SK-N-SH treated with all-trans-retinoic acid at 6 μM for 48 hours (cell line): Measurements from ENCODE around the gene NTM.
A peak's percentile ranks its signal among the peaks of the same experiment; 100 is the strongest.

Experiments
- ATAC-seq: fragments of 200-7000 bp; cut with Tn5 transposase; 3 replicates; pipeline ENCODE4 v1.9.1; 2020; ENCODE audit warnings: mild to moderate bottlenecking, moderate library complexity
- ARNTL ChIP-seq: fragments of 450-650 bp; formaldehyde crosslinking; IDR thresholded peaks from 2 replicates; pipeline ENCODE4 v1.5.0; 2020; ENCODE audit warnings: low read depth, mild to moderate bottlenecking, moderate library complexity, borderline replicate concordance
- BACH2 ChIP-seq: fragments of 250-450 bp; sonication (Bioruptor Pico); IDR thresholded peaks from 2 replicates; pipeline ENCODE4 v1.9.0; 2021; ENCODE audit warnings: mild to moderate bottlenecking, borderline replicate concordance
- CREB5 ChIP-seq: fragments of 250-450 bp; sonication (Bioruptor Pico); IDR thresholded peaks from 2 replicates; pipeline ENCODE4 v1.5.1; 2020; ENCODE audit warnings: low read depth, mild to moderate bottlenecking, moderate library complexity
- CSDC2 ChIP-seq: fragments of 250-450 bp; sonication (Bioruptor Pico); IDR thresholded peaks from 2 replicates; pipeline ENCODE4 v1.5.0; 2020; ENCODE audit warnings: mild to moderate bottlenecking, moderate library complexity
- CSRNP3 ChIP-seq: fragments of 250-450 bp; sonication (Bioruptor Pico); IDR thresholded peaks from 2 replicates; pipeline ENCODE4 v1.5.1; 2021; ENCODE audit warnings: mild to moderate bottlenecking, moderate library complexity
- ESRRG ChIP-seq: fragments of 250-450 bp; sonication (Bioruptor Pico); IDR thresholded peaks from 2 replicates; pipeline ENCODE4 v1.6.1; 2021; ENCODE audit warnings: mild to moderate bottlenecking
- GLIS3 ChIP-seq: fragments of 250-450 bp; sonication (Bioruptor Pico); IDR thresholded peaks from 2 replicates; pipeline ENCODE4 v1.5.0; 2020; ENCODE audit warnings: mild to moderate bottlenecking, moderate library complexity
- ISL1 ChIP-seq: fragments of 250-450 bp; sonication (Bioruptor Pico); IDR thresholded peaks from 2 replicates; pipeline ENCODE4 v2.1.2; 2022; ENCODE audit warnings: mild to moderate bottlenecking, moderate library complexity
- OSR1 ChIP-seq: fragments of 250-450 bp; sonication (Bioruptor Pico); IDR thresholded peaks from 2 replicates; pipeline ENCODE4 v1.8.0; 2022; ENCODE audit warnings: moderate library complexity, mild to moderate bottlenecking, inconsistent platforms
- PATZ1 ChIP-seq: fragments of 250-450 bp; sonication (Bioruptor Pico); IDR thresholded peaks from 2 replicates; pipeline ENCODE4 v1.8.0; 2020; ENCODE audit warnings: mild to moderate bottlenecking, moderate library complexity, borderline replicate concordance
- PPARA ChIP-seq: fragments of 250-450 bp; sonication (Bioruptor Pico); IDR thresholded peaks from 2 replicates; pipeline ENCODE4 v1.5.0; 2020; ENCODE audit warnings: mild to moderate bottlenecking, borderline replicate concordance
- RARB ChIP-seq: fragments of 250-450 bp; sonication (Bioruptor Pico); IDR thresholded peaks from 2 replicates; pipeline ENCODE4 v1.8.0; 2021; ENCODE audit warnings: mild to moderate bottlenecking, moderate library complexity
- SNAI2 ChIP-seq: fragments of 250-450 bp; sonication (Bioruptor Pico); IDR thresholded peaks from 2 replicates; pipeline ENCODE4 v1.5.0; 2020; ENCODE audit warnings: mild to moderate bottlenecking, moderate library complexity
- TCF4 ChIP-seq: fragments of 250-450 bp; sonication (Bioruptor Pico); IDR thresholded peaks from 2 replicates; pipeline ENCODE4 v1.8.0; 2021; ENCODE audit warnings: mild to moderate bottlenecking, moderate library complexity, borderline replicate concordance
- TOX ChIP-seq: fragments of 250-450 bp; sonication (Bioruptor Pico); IDR thresholded peaks from 2 replicates; pipeline ENCODE4 v1.8.0; 2021; ENCODE audit warnings: mild to moderate bottlenecking, moderate library complexity, borderline replicate concordance
- TSHZ2 ChIP-seq: fragments of 250-450 bp; sonication (Bioruptor Pico); IDR thresholded peaks from 2 replicates; pipeline ENCODE4 v1.5.0; 2020; ENCODE audit warnings: mild to moderate bottlenecking, moderate library complexity
- ZC3H10 ChIP-seq: fragments of 250-450 bp; sonication (Bioruptor Pico); IDR thresholded peaks from 2 replicates; pipeline ENCODE4 v1.5.1; 2021; ENCODE audit warnings: mild to moderate bottlenecking, moderate library complexity
- ZFP3 ChIP-seq: fragments of 250-450 bp; sonication (Bioruptor Pico); IDR thresholded peaks from 2 replicates; pipeline ENCODE4 v1.5.0; 2020; ENCODE audit warnings: mild to moderate bottlenecking, moderate library complexity
- ZFP30 ChIP-seq: fragments of 450-650 bp; formaldehyde crosslinking; IDR thresholded peaks from 2 replicates; pipeline ENCODE4 v1.5.0; 2022; ENCODE audit warnings: mild to moderate bottlenecking, moderate library complexity
- ZNF565 ChIP-seq: fragments of 450-650 bp; formaldehyde crosslinking; conservative IDR thresholded peaks from 2 replicates; pipeline ENCODE4 v1.5.0; 2020; ENCODE audit warnings: low read depth, mild to moderate bottlenecking, moderate library complexity
- ZNF70 ChIP-seq: fragments of 450-650 bp; formaldehyde crosslinking; IDR thresholded peaks from 2 replicates; pipeline ENCODE4 v1.5.0; 2020; ENCODE audit warnings: mild to moderate bottlenecking, moderate library complexity
- ZNF8 ChIP-seq: fragments of 450-650 bp; formaldehyde crosslinking; IDR thresholded peaks from 2 replicates; pipeline ENCODE4 v1.5.0; 2020; ENCODE audit warnings: mild to moderate bottlenecking, moderate library complexity
- TF ChIP-seq, protein P1 (sequence below): fragments of 250-450 bp; sonication (Bioruptor Pico); IDR thresholded peaks from 2 replicates; pipeline ENCODE4 v1.8.0; 2021; ENCODE audit warnings: low read depth, mild to moderate bottlenecking, moderate library complexity, borderline replicate concordance

Gene NTM

GRCh38 chr11:131840545-131840944 lies 470.1 kb downstream of the NTM start:
- peak; percentile 37 for ATAC-seq
- TF ChIP-seq BACH2 (CRISPR knock-in tag) (no peak), TCF4 (CRISPR knock-in tag) (no peak), ARNTL (CRISPR knock-in tag) (no peak), ZNF8 (no peak), TOX (no peak), OSR1 (no peak), ZNF565 (CRISPR knock-in tag) (no peak), RARB (CRISPR knock-in tag) (no peak), ZFP3 (CRISPR knock-in tag) (no peak), ZFP30 (CRISPR knock-in tag) (no peak), GLIS3 (CRISPR knock-in tag) (no peak), SNAI2 (CRISPR knock-in tag) (no peak), ZNF70 (CRISPR knock-in tag) (no peak), ZC3H10 (no peak), CSRNP3 (no peak)
- TF ChIP-seq, protein P1, sequence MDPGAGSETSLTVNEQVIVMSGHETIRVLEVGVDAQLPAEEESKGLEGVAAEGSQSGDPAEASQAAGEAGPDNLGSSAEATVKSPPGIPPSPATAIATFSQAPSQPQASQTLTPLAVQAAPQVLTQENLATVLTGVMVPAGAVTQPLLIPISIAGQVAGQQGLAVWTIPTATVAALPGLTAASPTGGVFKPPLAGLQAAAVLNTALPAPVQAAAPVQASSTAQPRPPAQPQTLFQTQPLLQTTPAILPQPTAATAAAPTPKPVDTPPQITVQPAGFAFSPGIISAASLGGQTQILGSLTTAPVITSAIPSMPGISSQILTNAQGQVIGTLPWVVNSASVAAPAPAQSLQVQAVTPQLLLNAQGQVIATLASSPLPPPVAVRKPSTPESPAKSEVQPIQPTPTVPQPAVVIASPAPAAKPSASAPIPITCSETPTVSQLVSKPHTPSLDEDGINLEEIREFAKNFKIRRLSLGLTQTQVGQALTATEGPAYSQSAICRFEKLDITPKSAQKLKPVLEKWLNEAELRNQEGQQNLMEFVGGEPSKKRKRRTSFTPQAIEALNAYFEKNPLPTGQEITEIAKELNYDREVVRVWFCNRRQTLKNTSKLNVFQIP (CRISPR knock-in tag): no peak

- ATAC-seq: peak; percentile 73
- TF ChIP-seq, protein P1 (CRISPR knock-in tag): peak; percentile 13; the same call in 1 of the 2 replicates
- TF ChIP-seq TCF4 (CRISPR knock-in tag) (no peak), ZC3H10 (0 out of 2 replicates have a peak, but pooled peaks have one; percentile 16), ZFP30 (CRISPR knock-in tag) (no peak), BACH2 (CRISPR knock-in tag) (no peak), TSHZ2 (no peak), ISL1 (CRISPR knock-in tag) (peak; percentile 65), OSR1 (no peak), CREB5 (CRISPR knock-in tag) (no peak), PPARA (CRISPR knock-in tag) (no peak), ZFP3 (CRISPR knock-in tag) (no peak), PATZ1 (CRISPR knock-in tag) (peak; percentile 13; the same call in 1 of the 2 replicates), CSDC2 (CRISPR knock-in tag) (no peak), ARNTL (CRISPR knock-in tag) (no peak), ZNF565 (CRISPR knock-in tag) (no peak), ESRRG (CRISPR knock-in tag) (no peak), SNAI2 (CRISPR knock-in tag) (no peak), CSRNP3 (no peak)
These were observed 470.6 kb downstream of the NTM start for GRCh38 chr11:131841028-131841427.
